ENCODE results near the gene TNFRSF8.
A peak's percentile ranks its signal among the peaks of the same experiment; 100 is the strongest.

Gene TNFRSF8

DNA sequence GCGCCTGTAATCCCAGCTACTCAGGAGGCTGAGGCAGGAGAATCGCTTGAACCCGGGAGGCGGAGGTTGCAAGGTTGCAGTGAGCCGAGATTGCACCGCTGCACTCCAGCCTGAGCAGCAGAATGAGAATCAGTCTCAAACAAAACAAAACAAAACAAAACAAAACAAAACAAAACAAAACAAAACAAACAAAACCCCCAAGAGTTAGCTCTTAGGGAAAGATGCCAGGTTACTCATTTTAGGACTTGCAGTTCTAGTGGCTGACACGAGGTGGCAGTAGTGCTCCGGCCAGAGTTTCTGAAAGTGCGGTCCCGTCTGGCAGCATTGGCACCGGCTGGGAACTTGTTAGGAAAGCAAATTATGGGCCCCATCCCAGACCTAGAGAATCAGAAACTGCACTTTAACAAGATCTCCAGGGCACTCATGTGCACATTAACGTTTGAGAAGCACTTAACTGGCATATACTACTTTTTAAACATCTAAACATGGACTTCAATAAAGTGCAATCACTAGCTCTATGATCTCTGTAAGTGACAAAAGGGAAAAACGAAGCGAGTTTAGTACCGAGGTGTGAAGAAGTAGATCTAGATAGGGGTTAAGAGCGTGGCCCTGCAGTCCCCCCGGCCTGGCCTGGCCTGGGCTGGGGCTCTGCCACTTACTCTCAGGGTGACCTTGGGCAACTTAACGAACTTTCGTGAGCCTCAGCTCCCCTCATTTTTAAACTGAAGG is 61.8 kb downstream of the TNFRSF8 start:
- peak; percentile 84 for DNase-seq

GRCh38 chr1:12125422-12126355 is 62.6 kb downstream of the TNFRSF8 start:
- no peak for DNase-seq

GRCh38 chr1:12126781-12127180 is 63.7 kb downstream of the TNFRSF8 start:
- DNase-seq, result no peak

GRCh38 chr1:12127206-12127810 is 64.2 kb downstream of the TNFRSF8 start:
- DNase-seq, result no peak

GRCh38 chr1:12128120-12128519 is 65.0 kb downstream of the TNFRSF8 start:
- no peak for DNase-seq

- no peak for DNase-seq
Measured at GRCh38 chr1:12129624-12130023, 66.5 kb downstream of the TNFRSF8 start.

DNA sequence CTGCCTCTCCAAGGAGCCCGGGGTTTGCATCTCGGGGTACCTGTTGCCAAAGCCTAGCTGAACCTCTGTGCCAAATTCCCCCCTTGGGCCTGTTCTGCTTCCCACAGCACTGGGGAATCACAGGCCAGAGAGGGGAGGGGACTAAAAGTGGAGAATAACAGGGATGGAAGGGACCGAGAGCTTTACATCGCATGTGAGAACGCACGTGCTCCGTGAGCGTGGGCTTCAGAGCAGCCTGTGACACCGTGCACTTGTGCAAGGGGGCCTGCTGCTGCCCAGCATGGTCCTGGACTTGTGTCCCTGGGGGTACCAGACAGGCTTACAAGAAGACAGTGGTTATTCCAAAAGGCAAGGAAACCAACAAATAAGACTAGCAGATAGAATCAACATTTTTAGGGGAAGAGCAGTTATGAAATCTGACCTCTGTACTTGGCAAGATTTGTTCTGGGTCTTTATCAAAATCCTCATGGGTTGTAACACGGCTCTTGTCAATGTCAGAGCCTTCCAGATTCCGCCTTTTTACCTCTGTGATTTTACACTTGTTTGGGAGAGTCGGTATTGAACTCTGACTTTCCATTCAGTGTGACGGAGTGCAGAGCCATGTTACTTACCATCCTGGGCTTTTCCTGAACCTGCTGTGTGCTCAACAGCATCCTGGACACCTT is 67.5 kb downstream of the TNFRSF8 start:
- no peak for DNase-seq

- no peak for DNase-seq
Measured at GRCh38 chr1:12132078-12132477, 69.0 kb downstream of the TNFRSF8 start.

GRCh38 chr1:12134716-12135115 is 71.6 kb downstream of the TNFRSF8 start:
- DNase-seq, result no peak

GRCh38 chr1:12135612-12136011 is 72.5 kb downstream of the TNFRSF8 start:
- DNase-seq, result no peak

- DNase-seq, result no peak
Measured at GRCh38 chr1:12136916-12137610, 74.0 kb downstream of the TNFRSF8 start.

GRCh38 chr1:12138196-12139168 is 75.4 kb downstream of the TNFRSF8 start:
- no peak for DNase-seq

GRCh38 chr1:12140016-12140415 is 76.9 kb downstream of the TNFRSF8 start:
- DNase-seq, result no peak

DNA sequence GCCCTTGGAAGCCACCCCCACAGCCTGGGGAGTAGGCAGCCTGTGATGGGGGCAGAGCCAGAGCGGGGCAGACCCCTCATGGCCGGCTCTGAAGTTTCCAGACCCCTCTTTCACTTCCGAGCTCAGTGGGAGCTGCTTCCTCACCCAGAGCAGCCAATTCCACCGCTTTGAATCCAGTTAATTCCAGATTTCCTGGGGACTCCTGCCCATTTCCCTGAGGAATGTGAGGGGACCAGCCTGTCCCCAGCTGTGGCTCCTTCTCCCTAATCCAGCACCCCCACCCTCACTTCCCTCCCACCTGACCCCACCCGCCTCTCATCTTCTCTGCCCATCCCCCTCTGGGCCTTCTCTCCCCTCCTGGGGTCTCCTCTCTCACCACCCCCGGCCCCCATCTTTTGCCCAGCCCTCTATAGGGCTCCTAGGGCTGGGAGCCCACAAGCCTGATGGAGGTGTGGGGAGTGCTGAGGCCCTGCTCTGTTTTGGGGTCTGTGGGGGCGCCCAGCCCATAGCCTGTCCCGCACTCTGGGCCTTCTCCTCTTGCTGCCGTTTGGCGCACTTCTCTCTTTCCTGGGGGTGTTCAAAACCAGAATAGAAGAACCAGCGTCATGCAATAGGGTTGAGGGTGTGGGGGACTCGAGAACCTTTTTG is 77.5 kb downstream of the TNFRSF8 start:
- DNase-seq, result no peak

GRCh38 chr1:12141163-12141850 is 78.2 kb downstream of the TNFRSF8 start:
- no peak for DNase-seq

- DNase-seq, result no peak
Measured at GRCh38 chr1:12142141-12142823, 79.2 kb downstream of the TNFRSF8 start.

DNA sequence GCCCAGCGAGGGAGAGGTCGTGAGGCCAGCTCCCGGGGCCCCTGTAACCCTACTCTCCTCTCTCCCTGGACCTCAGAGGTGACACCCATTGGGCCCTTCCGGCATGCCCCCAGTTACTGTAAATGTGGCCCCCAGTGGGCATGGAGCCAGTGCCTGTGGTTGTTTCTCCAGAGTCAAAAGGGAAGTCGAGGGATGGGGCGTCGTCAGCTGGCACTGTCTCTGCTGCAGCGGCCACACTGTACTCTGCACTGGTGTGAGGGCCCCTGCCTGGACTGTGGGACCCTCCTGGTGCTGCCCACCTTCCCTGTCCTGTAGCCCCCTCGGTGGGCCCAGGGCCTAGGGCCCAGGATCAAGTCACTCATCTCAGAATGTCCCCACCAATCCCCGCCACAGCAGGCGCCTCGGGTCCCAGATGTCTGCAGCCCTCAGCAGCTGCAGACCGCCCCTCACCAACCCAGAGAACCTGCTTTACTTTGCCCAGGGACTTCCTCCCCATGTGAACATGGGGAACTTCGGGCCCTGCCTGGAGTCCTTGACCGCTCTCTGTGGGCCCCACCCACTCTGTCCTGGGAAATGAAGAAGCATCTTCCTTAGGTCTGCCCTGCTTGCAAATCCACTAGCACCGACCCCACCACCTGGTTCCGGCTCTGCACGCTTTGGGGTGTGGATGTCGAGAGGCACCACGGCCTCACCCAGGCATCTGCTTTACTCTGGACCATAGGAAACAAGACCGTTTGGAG is 80.0 kb downstream of the TNFRSF8 start:
- no peak for DNase-seq

- DNase-seq, result peak; percentile 44
Measured at GRCh38 chr1:12143631-12144155, 80.6 kb downstream of the TNFRSF8 start.
